D341Med (cell line): ENCODE data around the gene PITPNM1.
A peak's percentile ranks its signal among the peaks of the same experiment; 100 is the strongest.
"Not testable (repeated sequence)": the region's sequence is repeated elsewhere in the genome, so short reads cannot be mapped to it uniquely, and the experiment has no call there.

ENCODE experiments used
- DNase-seq: peaks from one replicate; pipeline ENCODE4 v3.0.0; 2012; ENCODE audit warnings: low spot score

The PITPNM1 gene

GRCh38 chr11:67523556-67524479, 18.7 kb upstream of the PITPNM1 start:
- DNase-seq = peak; percentile 55

- DNase-seq = peak; percentile 67
Measured at GRCh38 chr11:67522844-67523555, 17.8 kb upstream of the PITPNM1 start, which contains the start of gene CABP2. Gene CABP2 (minus strand): TSS chr11:67523446. CDS start chr11:67523326, 120 bp downstream.

GRCh38 chr11:67522338-67522737, 17.2 kb upstream of the PITPNM1 start:
- peak; percentile 24 for DNase-seq

DNA sequence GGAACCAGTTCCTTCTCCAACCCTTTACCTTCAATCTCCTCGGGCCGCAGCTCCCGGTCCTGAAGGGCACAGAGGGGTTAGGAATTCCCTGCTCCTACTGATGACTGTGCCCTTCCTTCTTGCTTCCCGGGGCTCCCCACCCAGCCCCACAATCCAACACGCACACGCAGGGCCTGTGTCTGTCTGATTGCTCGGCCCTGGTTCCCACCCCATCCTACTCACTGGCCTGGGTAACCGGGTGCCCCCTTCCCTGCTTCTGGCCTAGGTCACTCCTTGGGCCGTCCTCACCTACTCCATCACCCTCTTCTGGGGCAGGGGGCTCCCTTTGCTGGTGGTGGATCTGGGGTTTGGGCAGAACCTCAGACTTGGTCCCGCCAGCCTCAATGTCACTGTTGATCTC, 16.8 kb upstream of the PITPNM1 start:
- no peak for DNase-seq

GRCh38 chr11:67520856-67521824, 16.0 kb upstream of the PITPNM1 start:
- DNase-seq = no peak

- DNase-seq = peak; percentile 15
Measured at GRCh38 chr11:67519726-67520125, 14.6 kb upstream of the PITPNM1 start.

DNA sequence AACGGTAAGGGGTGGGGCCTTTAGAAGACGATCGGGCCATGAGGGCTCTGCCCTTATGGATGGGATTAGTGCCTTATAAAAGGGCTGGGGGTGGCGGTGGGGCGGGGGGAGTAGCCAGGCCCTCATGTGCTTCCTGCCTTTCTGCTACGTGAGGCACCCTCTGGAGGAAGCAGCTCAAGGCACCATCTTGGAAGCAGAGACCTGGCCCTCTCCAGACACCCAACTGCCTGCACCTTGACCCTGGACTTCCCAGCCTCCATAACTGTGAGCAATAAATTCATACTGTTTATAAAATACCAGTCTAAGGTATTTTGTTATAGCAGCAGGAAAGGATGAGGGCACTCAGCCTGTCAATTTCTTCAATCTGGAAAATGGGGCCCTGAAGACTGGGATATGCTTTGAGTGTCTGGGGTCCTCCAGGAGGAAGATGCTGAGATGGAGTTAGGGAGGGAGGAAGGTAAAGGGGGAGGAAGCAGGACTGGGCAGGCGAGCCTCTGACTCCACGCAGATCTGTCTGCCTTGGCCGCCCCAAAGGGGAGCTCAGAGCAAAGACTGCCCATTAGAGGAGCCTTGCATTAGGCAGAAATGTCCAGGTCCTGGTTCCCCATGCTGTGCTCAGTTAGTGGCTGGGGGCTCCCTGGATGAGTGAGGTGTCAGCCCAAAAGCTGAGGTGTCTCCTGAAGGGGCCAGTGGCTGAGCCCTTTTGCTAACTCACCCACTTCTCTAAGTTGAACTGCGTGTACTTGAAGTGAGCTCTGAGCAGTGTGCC, 12.8 kb upstream of the PITPNM1 start:
- no peak for DNase-seq

DNA sequence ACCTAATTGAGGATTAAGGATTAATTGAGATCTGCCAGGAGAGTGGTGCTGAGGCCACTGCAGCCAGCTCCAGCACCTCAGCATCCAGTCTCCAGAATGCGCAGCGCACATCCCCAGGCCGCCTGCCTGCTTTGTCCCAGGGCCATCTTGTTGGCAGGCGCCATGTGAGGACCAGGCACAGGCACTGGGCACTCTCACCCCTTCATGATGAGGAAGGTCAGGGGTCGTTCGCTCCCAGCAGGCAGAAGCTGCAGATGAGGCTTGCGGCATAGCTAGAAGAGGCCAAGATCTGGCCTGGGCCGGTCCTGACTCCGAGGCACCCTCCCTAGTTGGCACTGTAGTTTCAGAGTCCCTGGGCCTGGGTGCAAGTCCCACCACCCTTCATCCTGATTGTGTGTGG, 11.6 kb upstream of the PITPNM1 start:
- peak; percentile 70 for DNase-seq

GRCh38 chr11:67514116-67514515, 9.0 kb upstream of the PITPNM1 start:
- DNase-seq = no peak

DNA sequence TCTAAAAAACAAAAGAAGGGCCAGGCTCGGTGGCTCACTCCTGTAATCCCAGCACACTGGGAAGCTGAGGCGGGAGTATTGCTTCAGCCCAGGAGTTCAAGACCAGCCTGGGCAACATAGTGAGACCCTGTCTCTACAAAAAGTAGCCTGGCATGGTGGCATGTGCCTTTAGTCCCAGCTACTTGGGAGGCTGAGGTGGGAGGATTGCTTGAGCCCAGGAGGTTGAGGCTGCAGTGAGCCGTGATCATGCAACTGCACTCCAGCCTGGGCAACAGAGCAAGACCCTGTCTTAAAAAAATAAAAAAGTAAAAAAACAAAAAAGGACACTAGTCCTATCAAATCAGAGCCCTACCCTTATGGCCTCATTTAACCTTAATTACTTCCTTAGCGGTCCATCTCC, 6.4 kb upstream of the PITPNM1 start:
- DNase-seq = not testable (repeated sequence)

- DNase-seq = no peak
Measured at GRCh38 chr11:67510023-67510345, 4.8 kb upstream of the PITPNM1 start.

- DNase-seq = peak; percentile 98
Measured at GRCh38 chr11:67508486-67509121, 3.4 kb upstream of the PITPNM1 start.

DNA sequence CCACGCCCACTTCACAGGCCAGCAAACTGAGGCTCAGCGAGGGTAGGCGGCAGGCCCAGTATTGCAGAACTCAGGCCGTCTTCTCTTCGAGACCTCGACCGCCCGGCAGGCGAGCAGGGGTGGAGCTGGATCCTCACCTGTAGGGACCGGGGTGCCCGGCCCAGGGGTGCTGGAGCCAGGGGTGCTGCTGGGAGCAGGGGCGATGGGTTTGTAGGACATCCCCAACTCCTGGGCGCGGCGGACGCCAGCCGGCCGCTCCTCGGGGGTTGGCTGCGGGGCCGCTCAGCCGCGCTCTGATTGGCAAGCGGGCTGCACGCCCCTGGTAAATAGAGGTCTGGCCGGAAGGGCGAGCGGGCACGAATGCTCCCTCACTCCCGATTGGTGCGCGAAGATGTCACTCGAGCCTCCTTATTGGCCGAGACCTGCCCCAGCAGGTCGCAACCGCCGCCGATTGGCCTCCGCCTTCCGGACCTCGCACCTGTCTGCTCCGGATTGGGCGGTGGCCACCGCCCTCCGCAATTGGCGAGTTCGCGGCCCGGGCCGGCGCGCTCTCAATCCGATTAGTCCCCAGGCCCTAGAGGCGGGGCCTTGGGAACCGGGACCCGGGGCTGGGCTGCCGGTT, 2.8 kb upstream of the PITPNM1 start, which contains the start of gene CDK2AP2:
CDK2AP2 (minus strand) TSS at position 299 of the 622 bp plus-strand sequence; CDS start at position 219, 80 bp downstream.
- peak; percentile 98 for DNase-seq

GRCh38 chr11:67507242-67507863, 2.2 kb upstream of the PITPNM1 start:
- no peak for DNase-seq

- DNase-seq = no peak
Measured at GRCh38 chr11:67506426-67507051, 1.4 kb upstream of the PITPNM1 start.

GRCh38 chr11:67505605-67506396, 638 bp upstream of the PITPNM1 start:
- DNase-seq = peak; percentile 85

- no peak for DNase-seq
Measured at GRCh38 chr11:67504005-67504949, 886 bp downstream of the PITPNM1 start.
